Stimulated activated memory B cell treated with anti-CD40 and anti-IgM and Interleukin-4, amounts not matched to agents 10 μg/mL and 1 μg/mL and 100 μg/mL, for 72 hours (primary cell): ENCODE results near the gene POLR2A.

Experiments used
- ATAC-seq: fragments of 150-1000 bp; cut with Tn5 transposase; 2 replicates; pipeline ENCODE4 v1.10.0; 2021
- H3K27ac Mint-ChIP-seq: one replicate; pipeline ENCODE4 v1.8.0; 2022; ENCODE audit warnings: mild to moderate bottlenecking, mixed read lengths
- H3K27me3 Mint-ChIP-seq: one replicate; pipeline ENCODE4 v1.8.0; 2022; ENCODE audit warnings: mixed read lengths
- H3K36me3 Mint-ChIP-seq: one replicate; pipeline ENCODE4 v1.8.0; 2022; ENCODE audit warnings: mixed read lengths
- H3K4me1 Mint-ChIP-seq: one replicate; pipeline ENCODE4 v1.8.0; 2022; ENCODE audit warnings: mixed read lengths
- H3K4me3 Mint-ChIP-seq: one replicate; pipeline ENCODE4 v1.8.0; 2022; ENCODE audit warnings: mild to moderate bottlenecking, moderate library complexity, mixed read lengths
- H3K9me3 Mint-ChIP-seq: one replicate; pipeline ENCODE4 v1.8.0; 2022; ENCODE audit warnings: mixed read lengths

Gene POLR2A

DNA sequence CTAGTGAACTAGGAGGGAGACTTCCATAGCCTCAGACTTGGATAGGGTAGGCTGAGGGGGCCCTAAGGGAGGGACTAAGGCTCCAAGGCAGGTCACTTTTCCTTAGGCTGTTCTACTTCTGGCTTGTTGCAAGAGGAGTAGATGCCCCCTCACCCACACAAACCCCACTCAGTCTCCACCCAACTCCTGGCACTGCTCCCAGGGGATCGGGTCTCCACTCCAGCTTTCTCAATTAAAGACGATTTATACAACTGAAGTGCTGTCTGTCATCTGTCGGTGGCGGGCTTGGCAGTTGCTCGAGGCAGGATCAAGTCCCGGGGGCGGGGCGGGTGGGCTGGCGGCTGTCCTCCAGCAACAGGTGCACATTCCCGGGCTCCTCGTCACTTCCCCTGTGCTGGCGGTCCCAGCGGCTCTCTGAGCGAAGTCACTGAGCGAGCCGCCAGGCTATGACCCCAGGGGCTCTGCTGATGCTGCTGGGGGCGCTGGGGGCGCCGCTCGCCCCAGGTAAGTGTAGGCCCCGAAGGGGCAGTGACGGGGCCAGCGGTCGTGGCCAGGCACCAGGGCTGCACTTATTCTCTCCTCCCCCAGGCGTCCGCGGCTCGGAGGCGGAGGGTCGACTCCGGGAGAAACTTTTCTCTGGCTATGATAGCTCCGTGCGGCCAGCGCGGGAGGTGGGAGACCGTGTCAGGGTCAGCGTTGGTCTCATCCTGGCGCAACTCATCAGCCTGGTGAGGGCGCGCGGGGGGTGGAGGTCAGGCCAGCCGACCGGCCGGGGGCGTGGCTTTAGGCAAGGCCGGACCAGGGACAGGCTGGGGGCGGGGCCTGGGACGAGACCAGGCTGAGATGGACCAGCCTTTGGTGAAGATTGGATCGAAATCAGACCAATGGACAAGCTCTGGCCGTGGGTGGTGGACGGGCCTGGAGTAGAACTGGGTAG, 39.2 kb upstream of the POLR2A start, which contains the start of gene CHRNB1:
TSS of gene CHRNB1 (plus strand) at position 380 of the 937 bp plus-strand sequence. CDS start at position 447, 67 bp downstream.
- H3K4me3 Mint-ChIP-seq, result peak within 1 kb of the TSS; percentile 74
- peak within 1 kb of the TSS; percentile 17 for H3K27ac Mint-ChIP-seq
- H3K36me3 Mint-ChIP-seq, result no peaks in the 10 kb centered on the region
- H3K4me1 Mint-ChIP-seq, result peaks cover 21% of the 10 kb centered on the region
- peak; percentile 40 for ATAC-seq
- H3K9me3 Mint-ChIP-seq, result no peaks in the 10 kb centered on the region
- H3K27me3 Mint-ChIP-seq, result peaks cover 86% of the 10 kb centered on the region

GRCh38 chr17:7445619-7445968, 38.6 kb upstream of the POLR2A start:
- peak overlapping the region; percentile 17 for H3K27ac Mint-ChIP-seq
- H3K4me3 Mint-ChIP-seq, result peak overlapping the region; percentile 74
- H3K27me3 Mint-ChIP-seq, result peaks cover 79% of the 10 kb centered on the region
- peaks cover 15% of the 10 kb centered on the region for H3K4me1 Mint-ChIP-seq
- H3K36me3 Mint-ChIP-seq, result no peaks in the 10 kb centered on the region
- peak; percentile 32 for ATAC-seq
- no peaks in the 10 kb centered on the region for H3K9me3 Mint-ChIP-seq

DNA sequence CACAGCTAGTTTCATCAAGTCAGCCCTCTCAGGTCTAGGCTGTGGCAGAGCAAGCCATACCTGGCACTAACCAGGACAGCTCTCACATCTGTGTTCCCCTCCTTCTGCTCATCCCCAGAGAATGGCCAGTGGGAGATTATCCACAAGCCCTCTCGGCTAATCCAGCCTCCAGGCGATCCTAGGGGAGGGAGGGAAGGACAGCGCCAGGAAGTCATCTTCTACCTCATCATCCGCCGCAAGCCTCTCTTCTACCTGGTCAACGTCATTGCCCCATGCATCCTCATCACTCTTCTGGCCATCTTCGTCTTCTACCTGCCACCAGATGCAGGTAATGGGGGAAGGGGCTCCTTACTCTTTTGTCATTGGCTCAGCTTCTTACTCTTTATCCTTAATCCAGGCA, 35.7 kb upstream of the POLR2A start:
- H3K27ac Mint-ChIP-seq, result no peak overlapping the region
- H3K4me1 Mint-ChIP-seq, result peaks cover 12% of the 10 kb centered on the region
- peaks cover 56% of the 10 kb centered on the region for H3K27me3 Mint-ChIP-seq
- no peak for ATAC-seq
- no peaks in the 10 kb centered on the region for H3K9me3 Mint-ChIP-seq
- no peaks in the 10 kb centered on the region for H3K36me3 Mint-ChIP-seq
- no peak overlapping the region for H3K4me3 Mint-ChIP-seq

DNA sequence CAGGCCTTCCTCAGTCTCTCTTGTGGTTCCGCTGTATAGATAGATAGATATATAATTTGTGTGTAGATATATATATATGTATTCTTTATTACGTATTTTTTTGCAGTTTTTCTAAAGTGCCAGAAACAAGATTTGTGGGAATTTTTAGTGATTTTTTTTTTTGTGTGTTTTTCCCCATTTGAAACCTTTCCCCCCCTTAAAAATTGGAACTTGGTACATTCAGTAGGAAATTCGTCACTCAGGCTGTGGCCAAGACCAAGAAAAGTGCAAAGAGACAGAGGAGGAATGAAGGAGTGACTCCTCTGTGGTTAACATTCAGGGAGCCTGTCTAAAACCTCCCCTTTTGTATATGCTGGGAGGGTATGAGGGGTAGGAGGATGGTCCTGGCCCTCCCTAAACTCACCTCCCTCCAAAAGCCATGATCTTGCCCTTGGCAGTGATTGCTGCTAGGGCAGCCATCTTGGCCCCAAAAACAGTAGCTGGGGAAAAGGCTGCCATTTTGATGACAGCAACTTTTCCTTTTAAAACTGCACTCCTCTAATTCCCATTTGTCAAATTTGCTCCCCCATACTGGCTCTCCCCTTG, 24.1 kb upstream of the POLR2A start:
- no peaks in the 10 kb centered on the region for H3K27me3 Mint-ChIP-seq

DNA sequence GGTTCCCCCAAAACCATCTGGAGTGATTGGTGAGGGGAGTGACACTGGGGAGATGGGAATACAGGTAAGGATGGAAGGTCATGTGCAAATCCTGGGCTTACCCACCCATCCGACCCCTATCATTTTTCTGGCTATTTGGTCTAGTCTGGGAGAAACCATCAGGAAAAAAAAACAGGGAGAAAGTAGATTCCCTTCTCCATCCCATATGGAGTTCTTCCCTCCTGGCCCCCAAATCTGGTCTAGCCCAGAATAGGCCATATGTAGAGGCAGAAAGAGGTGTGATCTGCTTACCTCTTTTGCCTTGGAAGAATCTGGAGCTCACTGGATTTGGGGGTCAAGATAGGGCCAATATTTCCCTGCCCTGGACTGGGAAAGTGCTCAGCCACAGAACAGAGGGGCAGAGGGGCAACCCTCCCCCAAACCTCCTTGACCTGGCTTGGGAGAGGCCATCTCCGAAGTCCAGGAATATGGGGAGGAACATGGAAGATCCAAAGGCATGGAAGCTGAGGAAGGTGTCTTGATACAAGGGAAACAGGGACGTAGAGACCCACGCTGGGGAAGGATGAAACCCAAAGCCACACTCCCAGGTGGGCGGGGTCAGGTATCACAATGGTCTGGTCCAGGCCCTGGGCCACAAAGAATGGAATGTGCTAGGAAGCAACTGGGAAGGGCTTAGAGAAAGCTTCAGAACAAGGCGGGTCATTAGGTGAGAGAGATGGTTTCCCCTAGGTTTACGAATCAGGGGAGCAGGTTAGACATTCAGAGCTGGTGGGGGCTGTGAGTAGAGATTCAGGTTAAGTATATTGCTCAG, 23.1 kb upstream of the POLR2A start:
- H3K27me3 Mint-ChIP-seq, result no peaks in the 10 kb centered on the region
- ATAC-seq, result no peak
- H3K36me3 Mint-ChIP-seq, result peaks cover 38% of the 10 kb centered on the region
- H3K27ac Mint-ChIP-seq, result no peak overlapping the region
- H3K9me3 Mint-ChIP-seq, result no peaks in the 10 kb centered on the region
- no peak overlapping the region for H3K4me3 Mint-ChIP-seq
- peaks cover 9% of the 10 kb centered on the region for H3K4me1 Mint-ChIP-seq

More for the DNA sequence above, 24.1 kb upstream of the POLR2A start:
- H3K27ac Mint-ChIP-seq, result no peak overlapping the region
- no peak overlapping the region for H3K4me3 Mint-ChIP-seq
- peaks cover 7% of the 10 kb centered on the region for H3K4me1 Mint-ChIP-seq
- no peaks in the 10 kb centered on the region for H3K9me3 Mint-ChIP-seq
- no peak for ATAC-seq
- H3K36me3 Mint-ChIP-seq, result peaks cover 30% of the 10 kb centered on the region

DNA sequence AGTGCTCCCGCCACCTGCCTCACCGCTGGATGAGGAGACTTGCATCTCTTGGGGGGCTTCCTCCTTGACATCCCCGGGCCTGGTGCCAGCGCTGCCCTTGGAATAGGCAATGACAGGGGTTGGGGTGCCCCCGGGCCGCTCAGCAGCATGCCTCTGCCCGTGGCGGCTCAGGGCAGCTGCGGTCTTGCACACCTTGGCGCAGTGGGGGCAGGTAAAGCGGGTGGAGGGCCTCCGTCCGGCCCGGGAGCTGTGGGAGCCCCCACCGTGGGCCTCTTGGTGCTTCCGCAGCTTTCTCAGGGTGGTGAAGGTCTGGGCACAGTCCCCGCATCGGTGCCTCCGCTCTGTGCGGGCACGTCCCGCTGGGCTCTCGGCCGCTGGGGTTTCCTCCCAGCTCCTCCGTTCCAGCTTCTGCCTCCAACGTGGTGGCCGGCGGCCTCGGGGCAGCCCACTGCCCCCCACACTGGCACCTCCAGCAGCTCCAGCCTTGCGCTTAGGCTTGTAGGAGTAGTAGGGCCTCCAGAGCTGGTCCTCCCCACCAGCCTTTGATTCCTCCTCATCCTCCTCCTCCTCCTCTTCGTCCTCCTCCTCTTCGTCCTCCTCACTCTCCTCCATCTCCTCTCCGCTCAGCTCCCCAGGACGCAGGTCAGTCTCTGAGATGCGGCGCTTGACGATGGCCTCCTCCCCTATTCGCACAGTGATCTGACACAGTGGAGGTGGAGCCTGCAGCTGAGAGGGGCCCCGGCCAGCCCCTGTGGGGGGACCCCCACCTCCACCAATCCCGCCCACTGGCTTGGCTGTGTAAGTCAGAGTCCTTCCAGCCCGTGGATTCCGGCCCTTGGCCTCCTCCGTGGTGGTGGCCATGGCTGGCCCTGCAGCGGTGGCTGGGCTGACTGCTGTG, 21.4 kb upstream of the POLR2A start:
- Mint-ChIP-seq H3K27ac (no peak overlapping the region), H3K4me3 (no peak overlapping the region), H3K36me3 (peaks cover 49% of the 10 kb centered on the region), H3K4me1 (peaks cover 18% of the 10 kb centered on the region), H3K9me3 (no peaks in the 10 kb centered on the region), H3K27me3 (no peaks in the 10 kb centered on the region)
- no peak for ATAC-seq

DNA sequence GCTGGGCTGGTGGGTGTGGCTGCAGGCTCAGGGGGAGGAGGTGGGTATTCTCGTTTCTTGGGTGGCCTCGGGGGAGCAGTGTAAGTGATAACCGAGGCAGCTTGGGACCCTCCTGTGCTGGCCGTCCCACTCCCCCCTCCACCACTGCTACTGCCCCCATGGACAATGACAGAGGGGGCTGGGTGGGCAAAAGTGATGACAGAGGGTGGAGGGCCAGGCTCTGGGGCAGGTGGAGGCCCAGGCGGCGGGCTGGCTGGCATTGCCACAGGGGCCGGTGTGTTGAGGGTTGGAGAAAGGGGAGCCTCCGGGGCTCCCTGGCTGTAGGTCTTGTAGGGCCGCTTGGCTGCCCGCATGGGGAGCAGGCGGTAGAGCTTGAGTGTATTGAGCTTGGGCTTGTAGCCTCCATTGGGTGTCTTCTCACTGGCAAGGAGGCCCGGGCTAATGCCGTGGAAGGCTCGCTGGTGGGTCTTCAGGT, 20.8 kb upstream of the POLR2A start:
- Mint-ChIP-seq H3K27ac (no peak overlapping the region), H3K9me3 (no peaks in the 10 kb centered on the region), H3K36me3 (peaks cover 50% of the 10 kb centered on the region), H3K4me3 (no peak overlapping the region), H3K27me3 (no peaks in the 10 kb centered on the region), H3K4me1 (peaks cover 25% of the 10 kb centered on the region)
- no peak for ATAC-seq

GRCh38 chr17:7464081-7464480, 20.1 kb upstream of the POLR2A start:
- Mint-ChIP-seq H3K36me3 (peaks cover 53% of the 10 kb centered on the region), H3K27me3 (no peaks in the 10 kb centered on the region), H3K27ac (no peak overlapping the region)

DNA sequence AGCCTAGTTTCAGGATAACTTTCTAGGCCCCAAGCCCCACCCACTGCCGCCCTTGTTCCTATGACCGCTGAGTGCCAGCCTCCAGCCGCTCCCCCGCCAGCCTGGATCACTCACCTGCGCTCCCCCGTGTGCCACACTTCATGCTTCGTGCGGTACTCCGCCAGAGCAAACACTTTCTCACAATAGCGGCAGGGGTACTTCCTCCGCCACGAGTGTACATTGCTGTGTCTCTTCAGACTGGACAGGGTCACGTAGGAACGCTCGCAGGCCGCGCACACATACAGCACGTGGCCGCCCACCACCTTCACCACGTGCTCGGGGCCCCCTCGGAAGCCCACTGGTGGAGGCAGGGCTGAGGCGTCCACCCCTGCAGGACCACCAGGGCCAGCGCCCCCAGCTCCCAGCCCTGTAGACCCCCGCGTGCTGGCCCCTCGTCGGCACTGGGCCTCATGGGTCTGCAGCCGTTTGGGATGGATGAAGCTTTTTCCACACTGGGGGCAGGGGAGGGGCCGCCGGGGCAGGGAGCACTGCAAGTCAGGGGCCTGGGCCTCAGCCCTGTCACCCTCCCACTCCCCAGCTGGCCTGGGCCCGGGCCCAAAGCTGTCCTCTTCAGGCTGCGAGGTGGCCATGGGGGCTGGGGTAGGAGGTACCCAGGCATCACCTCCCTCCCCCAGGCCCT, 18.4 kb upstream of the POLR2A start:
- Mint-ChIP-seq H3K4me1 (peaks cover 30% of the 10 kb centered on the region), H3K27me3 (no peaks in the 10 kb centered on the region), H3K36me3 (peaks cover 53% of the 10 kb centered on the region), H3K4me3 (no peak overlapping the region), H3K27ac (no peak overlapping the region), H3K9me3 (no peaks in the 10 kb centered on the region)
- ATAC-seq, result peak; percentile 34

More at GRCh38 chr17:7464081-7464480, 20.1 kb upstream of the POLR2A start:
- no peaks in the 10 kb centered on the region for H3K9me3 Mint-ChIP-seq
- ATAC-seq, result no peak
- H3K4me1 Mint-ChIP-seq, result peaks cover 30% of the 10 kb centered on the region
- H3K4me3 Mint-ChIP-seq, result no peak overlapping the region

GRCh38 chr17:7466318-7466638, 17.9 kb upstream of the POLR2A start:
- H3K9me3 Mint-ChIP-seq, result no peaks in the 10 kb centered on the region
- H3K27me3 Mint-ChIP-seq, result no peaks in the 10 kb centered on the region
- H3K4me1 Mint-ChIP-seq, result peaks cover 30% of the 10 kb centered on the region
- no peak overlapping the region for H3K27ac Mint-ChIP-seq
- ATAC-seq, result no peak
- H3K36me3 Mint-ChIP-seq, result peaks cover 49% of the 10 kb centered on the region
- H3K4me3 Mint-ChIP-seq, result no peak overlapping the region

DNA sequence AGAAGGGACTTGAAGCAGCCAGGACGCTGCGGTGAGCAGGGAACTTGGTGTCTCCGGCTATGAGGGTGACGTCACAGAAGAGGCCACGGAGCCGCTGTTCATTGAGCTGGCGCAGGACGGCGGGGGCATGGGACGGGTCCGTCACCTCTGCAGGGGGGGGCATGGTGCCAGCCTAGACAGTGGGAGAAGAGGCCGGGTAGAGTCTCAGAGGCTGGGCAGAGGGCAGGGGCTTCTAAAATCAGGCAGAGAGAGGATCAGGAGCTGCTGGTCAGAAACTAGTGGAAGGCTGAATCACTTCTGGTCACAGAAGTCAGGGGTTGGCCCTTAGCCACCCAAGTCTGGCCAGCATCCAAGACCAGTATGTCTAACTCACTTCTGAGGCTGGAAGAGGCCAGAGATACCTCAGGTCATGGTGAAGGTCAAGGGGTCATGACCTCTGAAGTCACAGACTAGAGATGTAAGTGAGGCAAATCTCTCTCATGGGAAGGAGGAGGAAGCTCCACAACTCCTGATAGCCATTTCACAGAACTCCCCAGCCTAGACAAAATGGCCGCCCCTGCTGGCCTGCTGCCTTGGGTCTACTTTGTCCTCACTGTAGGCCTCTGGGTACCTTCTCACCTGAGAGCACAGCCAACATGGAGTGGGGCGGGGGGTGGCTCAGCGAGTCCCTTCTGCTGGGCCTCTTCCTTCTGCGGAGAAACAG, 17.4 kb upstream of the POLR2A start:
- Mint-ChIP-seq H3K9me3 (no peaks in the 10 kb centered on the region), H3K4me1 (peaks cover 33% of the 10 kb centered on the region), H3K4me3 (no peak overlapping the region), H3K27me3 (no peaks in the 10 kb centered on the region), H3K27ac (peak overlapping the region; percentile 29), H3K36me3 (peaks cover 44% of the 10 kb centered on the region)
- peak; percentile 25 for ATAC-seq

GRCh38 chr17:7467498-7467897, 16.7 kb upstream of the POLR2A start:
- Mint-ChIP-seq H3K9me3 (no peaks in the 10 kb centered on the region), H3K4me3 (no peak overlapping the region), H3K27ac (peak overlapping the region; percentile 29), H3K27me3 (no peaks in the 10 kb centered on the region), H3K4me1 (peaks cover 39% of the 10 kb centered on the region), H3K36me3 (peaks cover 42% of the 10 kb centered on the region)
- ATAC-seq, result no peak

- H3K27me3 Mint-ChIP-seq, result no peaks in the 10 kb centered on the region
- H3K4me3 Mint-ChIP-seq, result no peak overlapping the region
- peaks cover 35% of the 10 kb centered on the region for H3K36me3 Mint-ChIP-seq
- H3K9me3 Mint-ChIP-seq, result no peaks in the 10 kb centered on the region
- H3K4me1 Mint-ChIP-seq, result peaks cover 39% of the 10 kb centered on the region
- ATAC-seq, result no peak
- no peak overlapping the region for H3K27ac Mint-ChIP-seq
These were observed 15.9 kb upstream of the POLR2A start for GRCh38 chr17:7468290-7468689.
